SH-SY5Y (cell line): ENCODE results near the gene ARF1.

Source experiments
- GATA2 ChIP-seq: IDR thresholded peaks from 2 replicates; pipeline ENCODE4 v1.6.1; 2011; ENCODE audit warnings: mild to moderate bottlenecking, low read depth, low read length
- GATA3 ChIP-seq: IDR thresholded peaks from 2 replicates; pipeline ENCODE4 v1.6.1; 2011; ENCODE audit warnings: low read depth, mild to moderate bottlenecking, low read length, moderate library complexity

ARF1 gene

GRCh38 chr1:228142701-228143136, 60.2 kb downstream of the ARF1 start:
- TF ChIP-seq GATA2: no peak
- TF ChIP-seq GATA3: no peak

GRCh38 chr1:228143480-228144192, 61.1 kb downstream of the ARF1 start:
- TF ChIP-seq GATA3 (no peak), GATA2 (no peak)

DNA sequence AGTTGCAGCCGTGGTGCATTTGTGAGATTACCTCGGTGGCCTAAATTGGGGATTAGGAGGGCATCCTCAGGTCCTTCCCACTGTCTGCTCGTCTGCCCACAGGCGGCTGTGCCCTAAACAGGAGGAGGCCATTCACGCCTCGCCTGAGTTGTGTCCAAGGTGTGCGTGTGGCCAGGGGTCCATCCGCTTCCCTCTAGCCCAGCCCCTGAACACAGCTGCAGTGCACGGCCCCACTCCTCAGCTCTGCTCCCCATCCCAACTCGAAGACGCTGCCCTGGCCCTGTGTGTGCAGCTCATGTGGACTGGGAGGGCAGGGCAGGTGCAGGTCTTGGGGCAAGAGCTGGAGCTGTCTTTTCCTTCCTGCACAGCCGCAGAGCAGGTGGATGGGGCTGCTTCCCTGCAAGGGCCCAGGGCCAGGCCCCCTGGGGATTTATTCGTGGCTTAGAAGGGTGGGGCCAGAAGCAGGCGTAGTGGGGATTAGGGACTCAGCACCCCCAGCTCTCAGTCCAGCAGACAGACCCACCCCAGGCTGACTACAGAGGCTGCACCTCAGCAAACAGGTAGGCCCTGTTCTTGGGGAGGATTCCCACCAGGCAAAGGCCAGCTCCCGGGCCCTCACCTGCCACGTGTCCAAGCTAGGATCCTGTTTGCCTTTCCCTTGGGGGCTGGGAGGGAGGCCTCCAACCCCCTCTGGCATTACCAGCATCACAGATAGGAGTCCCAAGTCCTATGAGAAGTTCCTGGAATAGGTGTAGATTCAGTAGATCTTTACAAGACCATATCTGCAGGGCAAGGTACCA, 61.9 kb downstream of the ARF1 start:
- TF ChIP-seq GATA2: no peak
- no peak for TF ChIP-seq GATA3

DNA sequence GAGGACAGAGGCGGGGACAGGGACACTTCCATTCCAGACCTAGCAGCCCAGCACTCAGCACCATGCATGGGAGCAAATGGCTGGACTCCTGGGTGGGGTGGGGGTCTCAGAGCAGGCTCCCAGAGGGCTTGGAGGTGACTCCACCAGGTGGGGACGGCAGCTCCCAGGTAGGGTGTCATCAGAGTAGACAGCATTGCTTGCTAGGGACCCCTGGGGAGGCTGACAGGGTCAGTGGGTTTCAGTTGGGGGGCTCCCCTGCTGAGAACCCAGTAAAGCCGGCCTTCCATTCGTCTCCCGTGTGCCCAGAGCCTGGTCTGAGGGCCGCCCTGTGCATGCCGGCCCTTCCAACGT, 62.5 kb downstream of the ARF1 start:
- TF ChIP-seq GATA3 (no peak), GATA2 (no peak)

- TF ChIP-seq GATA2 (no peak), GATA3 (no peak)
Measured at GRCh38 chr1:228145463-228146416, 63.2 kb downstream of the ARF1 start.

GRCh38 chr1:228146417-228147150, 64.1 kb downstream of the ARF1 start:
- no peak for TF ChIP-seq GATA2
- no peak for TF ChIP-seq GATA3

DNA sequence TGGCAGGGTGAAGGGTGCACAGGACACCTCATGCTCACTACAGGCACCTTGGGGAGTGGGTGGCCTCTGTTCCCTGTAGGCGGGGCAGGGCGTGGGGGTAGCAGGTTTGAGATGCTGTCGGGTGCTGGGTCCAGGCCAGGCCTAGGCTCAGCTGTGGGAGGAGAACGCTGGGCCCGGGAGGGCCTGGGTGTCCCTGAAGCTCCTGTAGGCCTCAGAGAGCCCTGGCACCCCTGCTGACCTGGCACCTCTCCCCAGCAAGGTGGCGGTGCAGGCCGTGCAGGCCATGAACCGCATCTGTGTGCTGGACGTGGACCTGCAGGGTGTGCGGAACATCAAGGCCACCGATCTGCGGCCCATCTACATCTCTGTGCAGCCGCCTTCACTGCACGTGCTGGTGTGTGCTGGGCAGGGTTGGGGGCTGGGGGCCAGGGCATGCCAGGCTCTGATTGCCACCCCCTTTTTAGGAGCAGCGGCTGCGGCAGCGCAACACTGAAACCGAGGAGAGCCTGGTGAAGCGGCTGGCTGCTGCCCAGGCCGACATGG, 64.7 kb downstream of the ARF1 start:
- TF ChIP-seq GATA3: no peak
- TF ChIP-seq GATA2: no peak

DNA sequence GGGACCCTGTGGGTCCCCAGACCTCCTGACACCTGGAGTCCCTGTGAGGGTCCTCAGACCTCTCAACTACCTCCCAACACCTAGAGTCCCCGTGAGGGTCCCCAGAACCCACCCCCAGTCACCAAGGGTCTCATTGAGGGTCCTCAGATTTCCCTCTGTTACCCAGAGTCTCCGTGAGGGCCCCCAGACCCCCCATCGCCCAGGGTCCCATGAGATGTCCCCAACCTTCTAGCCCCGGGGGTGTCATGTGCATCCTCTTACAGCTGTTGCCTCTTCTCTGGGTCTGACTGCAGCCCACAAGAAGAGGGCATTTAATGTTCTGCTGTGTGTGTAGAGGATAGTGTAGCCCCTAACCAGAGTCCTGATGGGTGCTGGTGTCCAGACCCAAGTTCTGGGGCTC, 65.3 kb downstream of the ARF1 start:
- no peak for TF ChIP-seq GATA2
- TF ChIP-seq GATA3: no peak

- TF ChIP-seq GATA2 (no peak), GATA3 (no peak)
Measured at GRCh38 chr1:228148196-228148861, 65.8 kb downstream of the ARF1 start.
